HG03025 (cell line): Measurements from ENCODE around the gene KCND2.
"Not testable (repeated sequence)": the region's sequence is repeated elsewhere in the genome, so short reads cannot be mapped to it uniquely, and the experiment has no call there.

Source experiments
- ATAC-seq: cut with Tn5 transposase; IDR thresholded peaks from one replicate; pipeline ENCODE4 v1.9.1; 2021; ENCODE audit warnings: mild to moderate bottlenecking, moderate library complexity; ENCODE audit not compliant: unreplicated experiment, low FRiP score

KCND2 gene

DNA sequence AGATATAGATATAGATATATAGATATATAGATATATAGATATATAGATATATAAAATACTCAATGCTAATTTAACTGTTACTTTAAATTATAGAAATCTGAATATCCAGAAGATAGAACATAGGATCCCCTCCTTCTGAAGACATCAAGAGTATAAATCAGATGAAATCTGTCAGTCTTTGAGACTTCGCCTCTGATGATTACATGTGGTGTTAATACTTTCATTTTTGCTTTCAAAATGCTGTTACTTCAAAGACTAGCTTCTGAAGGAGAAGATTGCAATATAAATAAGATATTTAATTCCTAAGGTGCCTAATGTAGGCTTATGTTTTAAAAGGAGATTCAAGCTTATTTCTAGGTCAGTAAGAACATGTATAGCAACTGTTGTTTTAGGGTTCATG lies 404.6 kb downstream of the KCND2 start:
- ATAC-seq = no peak

DNA sequence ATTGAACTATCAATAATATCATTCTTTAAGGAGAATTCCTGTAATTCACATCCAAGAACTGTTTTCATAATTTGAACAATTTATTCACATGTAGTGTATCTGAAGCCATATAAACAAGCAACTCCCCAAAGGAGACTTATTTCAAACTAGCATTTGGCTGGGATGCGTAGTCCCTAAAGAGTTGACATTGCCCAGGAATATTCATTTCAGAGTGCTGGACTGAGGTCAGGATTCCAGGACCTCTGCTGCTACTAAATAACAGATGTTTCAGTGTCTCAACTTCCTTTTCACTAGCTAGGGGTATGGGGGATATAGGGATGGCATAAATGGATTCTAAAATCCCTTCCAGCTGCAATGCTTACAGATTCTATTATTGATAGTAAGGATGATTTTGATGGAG lies 408.0 kb downstream of the KCND2 start:
- no peak for ATAC-seq

- ATAC-seq = no peak
These were observed 411.5 kb downstream of the KCND2 start for GRCh38 chr7:120684463-120684862.

GRCh38 chr7:120691915-120692314 lies 418.9 kb downstream of the KCND2 start:
- ATAC-seq = no peak

DNA sequence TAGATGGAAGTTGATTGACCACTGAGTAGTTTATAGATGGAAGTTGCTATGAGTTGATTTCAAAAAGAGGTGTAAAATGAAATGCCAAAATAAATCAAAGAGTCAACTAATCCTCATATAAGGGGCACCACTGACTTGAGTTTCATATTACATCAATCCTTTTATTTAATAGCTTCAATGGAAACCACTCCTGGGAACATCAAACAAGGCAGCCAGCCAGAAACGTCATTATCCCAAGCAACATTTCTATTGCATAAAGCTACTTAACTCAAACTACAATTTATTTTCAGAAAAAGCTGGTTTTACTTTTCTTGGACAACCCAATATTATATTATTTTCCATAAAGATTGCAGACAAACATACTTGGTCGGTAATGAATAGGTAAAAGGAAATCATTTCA lies 422.9 kb downstream of the KCND2 start:
- ATAC-seq = no peak

- ATAC-seq = no peak
These were observed 427.8 kb downstream of the KCND2 start for GRCh38 chr7:120700796-120701195.

GRCh38 chr7:120702408-120702807 lies 429.4 kb downstream of the KCND2 start:
- ATAC-seq = not testable (repeated sequence)

- no peak for ATAC-seq
These were observed 430.7 kb downstream of the KCND2 start for GRCh38 chr7:120703585-120704240.

DNA sequence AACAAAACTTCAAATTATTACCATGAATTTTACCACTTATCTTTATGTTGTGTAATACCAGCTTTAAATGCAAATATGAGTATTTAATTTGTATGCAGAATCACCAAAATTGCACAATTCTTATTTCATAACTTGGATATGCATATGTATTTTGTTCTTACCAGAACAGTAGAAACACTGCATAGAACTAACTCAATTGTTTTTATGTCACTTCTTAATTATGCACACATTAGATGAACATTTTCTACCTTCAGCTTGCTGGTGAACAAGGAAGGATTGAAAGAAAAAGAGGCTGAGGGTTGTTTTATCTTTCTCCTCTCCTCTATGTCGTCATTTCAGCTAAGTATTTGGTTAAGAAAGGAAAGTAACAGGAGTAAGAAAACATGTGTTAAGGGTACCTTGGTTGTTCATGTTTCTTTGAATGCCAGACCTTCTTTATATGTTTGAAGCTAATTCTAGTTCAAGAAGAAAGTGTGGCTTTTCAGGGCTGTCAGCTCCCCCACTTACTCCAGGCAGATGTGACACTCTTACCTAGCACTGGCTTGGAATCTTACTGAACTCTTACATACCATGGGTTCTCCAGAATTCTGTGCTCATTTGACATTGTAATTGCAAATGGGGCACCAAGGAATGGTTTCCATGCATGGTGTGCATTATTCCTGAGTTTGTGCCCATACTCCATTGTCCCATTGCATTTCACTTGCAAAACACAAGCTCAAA lies 436.4 kb downstream of the KCND2 start:
- no peak for ATAC-seq

DNA sequence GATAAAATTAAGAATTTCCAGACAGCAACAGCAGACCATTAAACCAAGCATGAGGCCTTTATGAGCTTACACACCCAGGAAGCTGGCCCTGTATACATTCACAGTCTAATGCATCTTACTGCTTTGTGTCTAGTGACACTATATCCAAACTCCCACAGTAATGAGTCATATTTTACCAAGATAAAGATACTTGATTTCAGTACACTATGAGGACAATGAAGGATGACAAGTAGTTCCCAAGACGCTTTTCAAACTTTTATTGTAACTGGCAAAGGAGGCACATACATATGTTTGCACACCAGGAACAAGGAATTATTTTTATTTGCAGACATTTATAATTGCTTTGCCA lies 437.0 kb downstream of the KCND2 start:
- no peak for ATAC-seq

- no peak for ATAC-seq
These were observed 442.0 kb downstream of the KCND2 start for GRCh38 chr7:120714945-120715344.

- ATAC-seq = no peak
These were observed 443.3 kb downstream of the KCND2 start for GRCh38 chr7:120716307-120716706.

- no peak for ATAC-seq
These were observed 444.2 kb downstream of the KCND2 start for GRCh38 chr7:120717166-120717565.

- no peak for ATAC-seq
These were observed 445.4 kb downstream of the KCND2 start for GRCh38 chr7:120718361-120718760.

DNA sequence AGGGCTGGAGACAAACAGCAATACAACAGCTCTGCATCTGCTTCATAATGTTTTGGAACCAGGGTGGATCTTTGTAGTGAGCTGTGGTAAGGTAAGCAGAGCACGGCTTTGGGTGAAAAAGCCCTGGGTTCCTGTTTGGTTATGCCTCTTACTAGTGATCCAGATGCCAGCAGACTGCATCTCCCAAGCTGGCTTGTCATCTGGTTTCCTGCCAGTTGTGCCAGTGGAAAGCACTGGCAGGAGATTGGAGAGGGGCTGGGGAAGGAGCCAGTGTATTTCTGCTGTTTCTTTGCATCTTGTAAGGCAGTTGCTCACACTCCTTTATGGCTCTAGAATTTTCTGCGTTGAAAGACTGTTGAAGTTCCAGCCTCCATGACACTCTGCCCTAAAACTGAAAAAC lies 447.3 kb downstream of the KCND2 start:
- ATAC-seq = no peak

GRCh38 chr7:120723465-120724385 lies 450.8 kb downstream of the KCND2 start:
- ATAC-seq = no peak

GRCh38 chr7:120724448-120724847 lies 451.5 kb downstream of the KCND2 start:
- ATAC-seq = no peak

DNA sequence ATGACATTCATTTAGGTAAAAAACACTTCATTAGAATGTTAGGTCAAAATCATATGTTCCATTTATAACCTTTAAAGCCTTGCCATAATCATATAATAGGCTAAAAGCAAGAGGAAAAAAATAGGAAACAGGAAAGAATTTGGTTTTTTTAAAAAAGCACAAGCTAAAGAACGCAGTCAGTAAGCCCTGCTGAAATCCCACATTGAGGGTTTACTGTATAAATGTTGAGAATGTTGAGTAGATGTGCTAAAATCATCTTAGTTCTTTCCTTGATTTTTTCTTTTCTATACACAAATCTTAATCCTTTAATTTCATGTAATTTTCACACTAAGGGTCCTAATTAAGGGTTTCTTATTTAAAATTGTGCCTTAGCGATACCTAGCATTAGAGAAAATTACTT lies 452.0 kb downstream of the KCND2 start:
- no peak for ATAC-seq

DNA sequence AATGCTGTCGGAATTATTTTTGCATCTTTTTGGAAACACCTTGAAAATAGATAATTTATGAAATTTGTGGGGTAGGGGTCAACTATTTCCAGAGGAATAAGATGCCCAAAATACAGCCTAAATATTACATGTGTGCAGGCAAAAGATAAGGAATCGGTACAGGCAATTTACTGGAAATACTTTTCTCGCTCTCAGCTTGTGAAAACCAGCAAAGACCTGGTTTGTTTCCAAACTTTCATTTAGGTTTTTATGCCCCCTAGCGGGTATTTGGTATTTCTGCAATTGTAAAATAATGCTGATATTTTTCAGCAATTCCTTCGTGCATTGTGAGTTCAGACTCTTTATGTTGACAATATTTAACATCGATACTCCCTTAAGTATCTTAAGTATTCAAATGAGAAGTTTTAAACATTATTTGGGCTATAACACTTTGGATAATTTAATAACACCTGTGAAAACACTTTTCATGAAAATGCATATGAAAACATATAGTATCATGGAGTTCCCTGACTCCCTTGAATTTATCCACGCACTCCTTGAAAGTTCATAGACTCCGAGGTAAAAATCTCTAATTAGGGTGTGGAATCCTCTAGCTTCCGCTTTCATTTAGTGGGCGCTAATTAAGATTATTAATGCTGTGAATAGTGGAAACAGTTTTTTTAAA lies 452.5 kb downstream of the KCND2 start:
- ATAC-seq = no peak

- ATAC-seq = no peak
These were observed 456.3 kb downstream of the KCND2 start for GRCh38 chr7:120729245-120729644.

DNA sequence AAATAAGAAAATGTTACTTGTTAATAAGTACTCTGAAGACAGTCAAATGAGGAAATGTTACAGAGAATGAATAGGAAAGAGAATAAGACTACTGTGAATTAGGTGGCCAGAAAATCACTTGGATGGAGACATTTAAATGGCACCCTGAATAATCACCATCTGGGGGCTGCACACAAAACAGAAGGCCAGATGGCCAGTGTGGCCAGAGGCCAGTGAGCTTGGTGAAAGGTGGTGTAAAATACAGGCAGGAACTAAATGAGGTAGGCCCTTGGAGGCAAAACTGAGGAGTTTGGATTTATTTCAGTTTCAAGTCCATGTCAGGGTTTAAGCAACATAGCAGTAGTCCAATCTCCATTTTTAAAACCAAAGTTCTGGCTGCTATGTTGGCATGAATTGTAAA lies 458.3 kb downstream of the KCND2 start:
- no peak for ATAC-seq
